ENCODE measurements around the gene UBE2O.

The UBE2O gene

GRCh38 chr17:76437467-76438402 is 15.2 kb downstream of the UBE2O start:
- no peak for DNase-seq

GRCh38 chr17:76435751-76436150 is 17.2 kb downstream of the UBE2O start:
- DNase-seq = no peak

- DNase-seq = no peak
These were observed 18.1 kb downstream of the UBE2O start for GRCh38 chr17:76434870-76435269.

- no peak for DNase-seq
These were observed 19.3 kb downstream of the UBE2O start for GRCh38 chr17:76433693-76434092.

- no peak for DNase-seq
These were observed 20.1 kb downstream of the UBE2O start for GRCh38 chr17:76432712-76433336.

- DNase-seq = no peak
These were observed 20.9 kb downstream of the UBE2O start for GRCh38 chr17:76432004-76432403.

GRCh38 chr17:76431509-76431908 is 21.4 kb downstream of the UBE2O start:
- DNase-seq = no peak

GRCh38 chr17:76428511-76428910 is 24.4 kb downstream of the UBE2O start:
- no peak for DNase-seq

GRCh38 chr17:76427501-76428231 is 25.3 kb downstream of the UBE2O start:
- no peak for DNase-seq

GRCh38 chr17:76426853-76427252 is 26.1 kb downstream of the UBE2O start:
- DNase-seq = no peak

GRCh38 chr17:76422860-76423259 is 30.1 kb downstream of the UBE2O start:
- DNase-seq = no peak

- DNase-seq = no peak
These were observed 30.5 kb downstream of the UBE2O start for GRCh38 chr17:76422406-76422805.

GRCh38 chr17:76421044-76421407 is 31.9 kb downstream of the UBE2O start:
- no peak for DNase-seq

- DNase-seq = no peak
These were observed 32.5 kb downstream of the UBE2O start for GRCh38 chr17:76420356-76421043.

- DNase-seq = no peak
These were observed 33.2 kb downstream of the UBE2O start for GRCh38 chr17:76419576-76420260.

GRCh38 chr17:76417499-76418143 is 35.3 kb downstream of the UBE2O start:
- DNase-seq = no peak

GRCh38 chr17:76416899-76417298 is 36.1 kb downstream of the UBE2O start:
- no peak for DNase-seq

- DNase-seq = no peak
These were observed 36.5 kb downstream of the UBE2O start for GRCh38 chr17:76416457-76416856.

- DNase-seq = no peak
These were observed 37.2 kb downstream of the UBE2O start for GRCh38 chr17:76415786-76416185.

- DNase-seq = no peak
These were observed 38.3 kb downstream of the UBE2O start for GRCh38 chr17:76414334-76415295.

- DNase-seq = no peak
These were observed 41.7 kb downstream of the UBE2O start for GRCh38 chr17:76411247-76411646.

All from NCI-H1048 (cell line).